ENCODE data around the gene TREM1. TPM values are rescaled to one million over a fixed set of nuclear protein-coding genes. Genes with fewer than 3 reads are reported as not detected.

Gene TREM1
- total and polyA plus RNA-seq, 7 donors = 0.36 to 6.0 (median 1.8) TPM

DNA sequence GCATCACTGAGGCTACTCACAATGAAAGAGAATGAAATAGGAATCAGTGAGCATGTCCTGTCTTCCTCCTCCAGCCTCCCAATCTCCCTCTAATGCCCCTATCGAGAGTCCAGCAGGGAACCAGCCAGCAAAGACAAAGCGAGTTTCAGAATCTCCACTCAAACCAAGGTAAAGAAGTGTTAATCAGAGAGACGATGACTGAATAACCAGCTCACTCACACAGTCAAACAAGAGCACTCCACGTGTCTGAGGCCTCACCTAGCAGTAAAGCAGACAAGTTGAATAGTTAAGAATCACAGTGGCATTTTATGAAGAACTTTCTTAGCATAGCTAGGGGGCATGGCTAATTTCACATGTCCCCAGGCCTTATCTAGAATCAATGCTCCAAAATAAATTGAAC lies 3.3 kb upstream of the TREM1 start:
- no peak for TF ChIP-seq EP300 (IDR thresholded peaks at IDR 0.05)
- TF ChIP-seq, protein P1, sequence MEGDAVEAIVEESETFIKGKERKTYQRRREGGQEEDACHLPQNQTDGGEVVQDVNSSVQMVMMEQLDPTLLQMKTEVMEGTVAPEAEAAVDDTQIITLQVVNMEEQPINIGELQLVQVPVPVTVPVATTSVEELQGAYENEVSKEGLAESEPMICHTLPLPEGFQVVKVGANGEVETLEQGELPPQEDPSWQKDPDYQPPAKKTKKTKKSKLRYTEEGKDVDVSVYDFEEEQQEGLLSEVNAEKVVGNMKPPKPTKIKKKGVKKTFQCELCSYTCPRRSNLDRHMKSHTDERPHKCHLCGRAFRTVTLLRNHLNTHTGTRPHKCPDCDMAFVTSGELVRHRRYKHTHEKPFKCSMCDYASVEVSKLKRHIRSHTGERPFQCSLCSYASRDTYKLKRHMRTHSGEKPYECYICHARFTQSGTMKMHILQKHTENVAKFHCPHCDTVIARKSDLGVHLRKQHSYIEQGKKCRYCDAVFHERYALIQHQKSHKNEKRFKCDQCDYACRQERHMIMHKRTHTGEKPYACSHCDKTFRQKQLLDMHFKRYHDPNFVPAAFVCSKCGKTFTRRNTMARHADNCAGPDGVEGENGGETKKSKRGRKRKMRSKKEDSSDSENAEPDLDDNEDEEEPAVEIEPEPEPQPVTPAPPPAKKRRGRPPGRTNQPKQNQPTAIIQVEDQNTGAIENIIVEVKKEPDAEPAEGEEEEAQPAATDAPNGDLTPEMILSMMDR (IDR thresholded peaks at IDR 0.05) = no peak
- no peak for TF ChIP-seq POLR2AphosphoS5 (IDR thresholded peaks at IDR 0.05)
- TF ChIP-seq POLR2A (IDR thresholded peaks at IDR 0.05) = no peak
- Histone ChIP-seq H3K36me3 (no peaks in the 10 kb centered on the region), H3K4me1 (no peaks in the 10 kb centered on the region), H3K27me3 (no peaks in the 10 kb centered on the region), H3K4me3 (no peak overlapping the region), H3K27ac (no peak overlapping the region), H3K9me3 (no peaks in the 10 kb centered on the region)
- intact Hi-C loops (cut with DNase I) = no loop called here
- no peak for DNase-seq
- 82 to 86% methylated on average over 4 of the region's 4 CpGs for WGBS, 2 donors

DNA sequence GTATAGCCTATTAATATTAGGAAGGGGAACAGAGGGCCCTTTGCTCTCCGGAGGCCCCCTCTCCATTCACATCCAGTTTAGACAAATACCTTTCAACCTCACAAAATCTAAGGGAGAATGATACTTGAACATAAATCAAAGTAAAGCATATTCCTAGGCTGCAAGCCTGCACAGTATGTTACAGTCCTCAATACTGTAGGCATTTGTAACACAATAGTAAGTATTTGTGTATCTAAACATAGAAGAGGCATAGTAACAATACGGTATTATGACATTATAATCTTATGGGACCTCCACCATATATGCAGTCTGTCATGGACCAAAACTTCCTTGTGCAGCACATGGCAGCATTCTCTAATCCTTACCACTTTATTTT lies 2.3 kb upstream of the TREM1 start:
- H3K27ac ChIP-seq = no peak overlapping the region
- intact Hi-C loops (cut with DNase I) = no loop called here
- H3K4me1 ChIP-seq = no peaks in the 10 kb centered on the region
- H3K27me3 ChIP-seq = no peaks in the 10 kb centered on the region
- TF ChIP-seq POLR2A (IDR thresholded peaks at IDR 0.05) (no peak), EP300 (IDR thresholded peaks at IDR 0.05) (no peak), POLR2AphosphoS5 (IDR thresholded peaks at IDR 0.05) (no peak)
- TF ChIP-seq, protein P1 (IDR thresholded peaks at IDR 0.05) = no peak
- no peak for DNase-seq
- H3K9me3 ChIP-seq = no peaks in the 10 kb centered on the region
- 59 to 87% methylated on average over 2 of the region's 2 CpGs for WGBS, 2 donors
- no peak overlapping the region for H3K4me3 ChIP-seq
- no peaks in the 10 kb centered on the region for H3K36me3 ChIP-seq

DNA sequence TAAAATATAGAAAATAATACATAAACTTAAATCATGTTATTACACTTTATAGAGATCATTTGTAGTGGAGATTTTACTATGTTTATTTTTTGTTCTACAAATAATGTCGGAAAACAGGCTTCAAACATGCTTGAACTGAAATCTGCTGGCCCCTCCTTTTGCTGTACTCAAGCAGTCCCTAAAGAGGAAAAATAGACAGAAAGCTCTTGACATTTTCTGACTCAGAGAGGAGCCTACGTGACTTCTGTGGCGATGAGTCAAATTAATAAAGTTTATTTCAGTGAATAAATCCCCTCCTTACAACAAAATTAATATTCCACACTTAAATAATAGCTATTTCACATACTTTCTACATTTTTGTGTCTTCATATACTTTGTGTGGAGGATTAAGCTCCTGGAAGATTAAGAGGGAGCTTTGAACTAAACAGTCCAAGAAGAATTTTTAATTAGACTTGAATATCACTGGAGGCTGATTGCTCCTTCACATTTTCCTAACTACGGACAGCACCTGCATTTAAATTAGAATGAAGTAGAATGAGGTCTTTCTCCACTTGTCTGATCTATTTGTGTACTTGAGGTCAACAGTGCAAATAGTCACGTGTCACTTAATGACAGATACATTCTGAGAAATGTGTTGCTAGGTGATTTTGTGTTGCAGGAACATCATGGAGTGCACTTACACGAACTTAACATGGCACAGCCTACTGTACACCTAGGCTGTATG lies 1.7 kb upstream of the TREM1 start:
- intact Hi-C loops (cut with DNase I) = no loop called here
- 28 to 55% methylated on average over 6 of the region's 6 CpGs for WGBS, 2 donors
- H3K27me3 ChIP-seq = no peaks in the 10 kb centered on the region
- TF ChIP-seq EP300 (IDR thresholded peaks at IDR 0.05) = no peak
- TF ChIP-seq POLR2AphosphoS5 (IDR thresholded peaks at IDR 0.05) = no peak
- TF ChIP-seq POLR2A (IDR thresholded peaks at IDR 0.05) = no peak
- TF ChIP-seq, protein P1 (IDR thresholded peaks at IDR 0.05) = no peak
- H3K27ac ChIP-seq = no peak overlapping the region
- no peak for DNase-seq
- H3K9me3 ChIP-seq = no peaks in the 10 kb centered on the region
- no peaks in the 10 kb centered on the region for H3K4me1 ChIP-seq
- H3K4me3 ChIP-seq = no peak overlapping the region
- no peaks in the 10 kb centered on the region for H3K36me3 ChIP-seq

DNA sequence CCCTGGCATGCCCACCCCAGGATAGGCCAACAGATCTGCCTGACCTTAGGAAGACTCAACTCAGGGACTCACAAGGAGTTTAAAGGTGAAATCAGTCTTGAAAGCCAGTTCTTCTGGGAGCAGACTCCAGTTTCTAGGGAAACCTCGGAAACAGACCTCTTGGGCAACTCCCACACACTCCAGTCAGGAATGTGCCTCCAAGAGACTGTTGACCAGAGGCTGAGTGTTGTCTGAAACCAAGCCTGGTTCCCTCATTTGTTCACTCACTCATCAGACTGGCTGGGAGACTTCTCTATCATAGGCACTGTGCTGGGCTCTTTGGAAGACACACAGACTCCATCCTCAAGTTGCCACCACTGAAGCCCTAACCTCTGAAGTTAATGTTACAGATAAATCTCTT lies 1.8 kb downstream of the TREM1 start:
- H3K4me1 ChIP-seq = no peaks in the 10 kb centered on the region
- intact Hi-C loops (cut with DNase I) = no loop called here
- 45 to 77% methylated on average over 1 of the region's 1 CpG for WGBS, 2 donors
- no peaks in the 10 kb centered on the region for H3K9me3 ChIP-seq
- no peak overlapping the region for H3K4me3 ChIP-seq
- TF ChIP-seq, protein P1 (IDR thresholded peaks at IDR 0.05) = no peak
- TF ChIP-seq EP300 (IDR thresholded peaks at IDR 0.05) = no peak
- no peak for TF ChIP-seq POLR2AphosphoS5 (IDR thresholded peaks at IDR 0.05)
- TF ChIP-seq POLR2A (IDR thresholded peaks at IDR 0.05) = no peak
- no peaks in the 10 kb centered on the region for H3K27me3 ChIP-seq
- H3K36me3 ChIP-seq = no peaks in the 10 kb centered on the region
- DNase-seq = no peak
- no peak overlapping the region for H3K27ac ChIP-seq

DNA sequence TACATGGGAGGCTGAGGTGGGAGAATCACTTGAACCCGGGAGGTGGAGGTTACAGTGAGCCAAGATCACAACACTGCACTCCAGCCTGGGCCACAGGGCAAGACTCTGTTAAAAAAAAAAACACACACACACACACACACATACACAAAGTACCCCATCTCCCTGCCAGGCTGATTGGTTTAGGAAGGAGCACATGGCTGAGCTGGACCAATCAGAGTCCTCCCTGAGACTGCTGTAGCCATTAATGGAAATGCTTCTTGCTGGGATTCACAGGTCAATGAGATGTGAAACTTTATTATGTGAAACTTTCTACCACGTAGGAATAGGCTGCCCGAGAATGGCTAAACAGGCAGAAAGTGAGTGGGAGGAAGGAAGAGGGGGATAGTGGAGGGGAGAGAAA lies 2.9 kb downstream of the TREM1 start:
- no peak for DNase-seq
- intact Hi-C loops (cut with DNase I) = no loop called here
- 76 to 77% methylated on average over 3 of the region's 3 CpGs for WGBS, 2 donors
- Histone ChIP-seq H3K9me3 (no peaks in the 10 kb centered on the region), H3K4me3 (no peak overlapping the region), H3K36me3 (no peaks in the 10 kb centered on the region), H3K27me3 (no peaks in the 10 kb centered on the region), H3K27ac (no peak overlapping the region), H3K4me1 (no peaks in the 10 kb centered on the region)
- TF ChIP-seq EP300 (IDR thresholded peaks at IDR 0.05) = no peak
- TF ChIP-seq POLR2AphosphoS5 (IDR thresholded peaks at IDR 0.05) = no peak
- TF ChIP-seq, protein P1 (IDR thresholded peaks at IDR 0.05) = no peak
- no peak for TF ChIP-seq POLR2A (IDR thresholded peaks at IDR 0.05)

Measured in sigmoid colon (tissue), 7 donors.